ENCODE results near the gene SNX3. TPM values are rescaled to one million over a fixed set of nuclear protein-coding genes. Genes with fewer than 3 reads are reported as not detected.

SNX3 gene
- polyA plus RNA-seq, 1 donor from 2014 or later: 135 TPM

DNA sequence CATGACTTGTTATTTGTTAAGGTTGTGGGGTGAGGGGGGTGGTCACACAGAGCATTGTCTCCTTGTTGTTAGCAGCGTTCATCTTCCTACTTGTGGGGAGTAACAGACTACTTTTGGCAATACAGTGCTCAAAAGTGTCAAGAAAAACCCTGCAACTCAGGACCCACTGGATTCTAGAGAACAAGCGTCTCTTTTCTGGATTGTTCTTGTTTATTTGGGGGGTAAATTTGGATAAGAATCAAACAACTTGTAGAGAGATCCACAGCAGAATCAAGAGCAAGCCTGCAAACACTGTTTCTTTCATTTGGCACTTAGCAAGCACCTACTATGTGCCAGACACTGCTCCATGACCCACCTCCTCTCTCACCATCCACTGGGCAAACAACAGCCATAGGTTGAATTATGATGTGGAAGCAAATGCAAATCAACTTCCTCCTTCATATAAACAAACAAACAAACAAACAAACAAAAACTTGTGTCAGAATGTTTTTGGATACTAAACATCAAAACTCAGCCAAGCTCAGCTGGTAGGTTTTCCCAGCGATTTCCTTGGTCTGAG lies 99.0 kb downstream of the SNX3 start:
- no peaks in the 10 kb centered on the region for H3K36me3 ChIP-seq (ENCODE audit: insufficient read depth, low read length)
- no peak overlapping the region for H3K4me3 ChIP-seq (ENCODE audit: low read length)
- H4K20me1 ChIP-seq (ENCODE audit: insufficient read depth): no peaks in the 10 kb centered on the region
- no peaks in the 10 kb centered on the region for H3F3A ChIP-seq (ENCODE audit: insufficient read depth, low read length, poor library complexity, severe bottlenecking)
- no peaks in the 10 kb centered on the region for H3K9me3 ChIP-seq (ENCODE audit: low read length)
- peaks cover 100% of the 10 kb centered on the region for H3K27me3 ChIP-seq (ENCODE audit: insufficient read depth, low read depth, low read length)
- H2AFZ ChIP-seq (ENCODE audit: low read depth, low read length): no peak overlapping the region
- TF ChIP-seq, protein P1, sequence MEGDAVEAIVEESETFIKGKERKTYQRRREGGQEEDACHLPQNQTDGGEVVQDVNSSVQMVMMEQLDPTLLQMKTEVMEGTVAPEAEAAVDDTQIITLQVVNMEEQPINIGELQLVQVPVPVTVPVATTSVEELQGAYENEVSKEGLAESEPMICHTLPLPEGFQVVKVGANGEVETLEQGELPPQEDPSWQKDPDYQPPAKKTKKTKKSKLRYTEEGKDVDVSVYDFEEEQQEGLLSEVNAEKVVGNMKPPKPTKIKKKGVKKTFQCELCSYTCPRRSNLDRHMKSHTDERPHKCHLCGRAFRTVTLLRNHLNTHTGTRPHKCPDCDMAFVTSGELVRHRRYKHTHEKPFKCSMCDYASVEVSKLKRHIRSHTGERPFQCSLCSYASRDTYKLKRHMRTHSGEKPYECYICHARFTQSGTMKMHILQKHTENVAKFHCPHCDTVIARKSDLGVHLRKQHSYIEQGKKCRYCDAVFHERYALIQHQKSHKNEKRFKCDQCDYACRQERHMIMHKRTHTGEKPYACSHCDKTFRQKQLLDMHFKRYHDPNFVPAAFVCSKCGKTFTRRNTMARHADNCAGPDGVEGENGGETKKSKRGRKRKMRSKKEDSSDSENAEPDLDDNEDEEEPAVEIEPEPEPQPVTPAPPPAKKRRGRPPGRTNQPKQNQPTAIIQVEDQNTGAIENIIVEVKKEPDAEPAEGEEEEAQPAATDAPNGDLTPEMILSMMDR (IDR thresholded peaks at IDR 0.05; ENCODE audit: poor library complexity, severe bottlenecking): no peak
- TF ChIP-seq SMC3 (conservative IDR thresholded peaks at IDR 0.05; ENCODE audit: poor library complexity) (no peak), POLR2AphosphoS5 (IDR thresholded peaks at IDR 0.05) (no peak), RAD21 (conservative IDR thresholded peaks at IDR 0.05) (no peak), MXI1 (conservative IDR thresholded peaks at IDR 0.05; ENCODE audit: poor library complexity, severe bottlenecking) (no peak), TAF1 (IDR thresholded peaks at IDR 0.05; ENCODE audit: low read depth) (no peak), EZH2 (IDR thresholded peaks at IDR 0.05; ENCODE audit: borderline replicate concordance, insufficient read depth, low read length, poor library complexity, severe bottlenecking) (no peak)
- TF ChIP-seq, protein P2, sequence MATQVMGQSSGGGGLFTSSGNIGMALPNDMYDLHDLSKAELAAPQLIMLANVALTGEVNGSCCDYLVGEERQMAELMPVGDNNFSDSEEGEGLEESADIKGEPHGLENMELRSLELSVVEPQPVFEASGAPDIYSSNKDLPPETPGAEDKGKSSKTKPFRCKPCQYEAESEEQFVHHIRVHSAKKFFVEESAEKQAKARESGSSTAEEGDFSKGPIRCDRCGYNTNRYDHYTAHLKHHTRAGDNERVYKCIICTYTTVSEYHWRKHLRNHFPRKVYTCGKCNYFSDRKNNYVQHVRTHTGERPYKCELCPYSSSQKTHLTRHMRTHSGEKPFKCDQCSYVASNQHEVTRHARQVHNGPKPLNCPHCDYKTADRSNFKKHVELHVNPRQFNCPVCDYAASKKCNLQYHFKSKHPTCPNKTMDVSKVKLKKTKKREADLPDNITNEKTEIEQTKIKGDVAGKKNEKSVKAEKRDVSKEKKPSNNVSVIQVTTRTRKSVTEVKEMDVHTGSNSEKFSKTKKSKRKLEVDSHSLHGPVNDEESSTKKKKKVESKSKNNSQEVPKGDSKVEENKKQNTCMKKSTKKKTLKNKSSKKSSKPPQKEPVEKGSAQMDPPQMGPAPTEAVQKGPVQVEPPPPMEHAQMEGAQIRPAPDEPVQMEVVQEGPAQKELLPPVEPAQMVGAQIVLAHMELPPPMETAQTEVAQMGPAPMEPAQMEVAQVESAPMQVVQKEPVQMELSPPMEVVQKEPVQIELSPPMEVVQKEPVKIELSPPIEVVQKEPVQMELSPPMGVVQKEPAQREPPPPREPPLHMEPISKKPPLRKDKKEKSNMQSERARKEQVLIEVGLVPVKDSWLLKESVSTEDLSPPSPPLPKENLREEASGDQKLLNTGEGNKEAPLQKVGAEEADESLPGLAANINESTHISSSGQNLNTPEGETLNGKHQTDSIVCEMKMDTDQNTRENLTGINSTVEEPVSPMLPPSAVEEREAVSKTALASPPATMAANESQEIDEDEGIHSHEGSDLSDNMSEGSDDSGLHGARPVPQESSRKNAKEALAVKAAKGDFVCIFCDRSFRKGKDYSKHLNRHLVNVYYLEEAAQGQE (IDR thresholded peaks at IDR 0.05; ENCODE audit: borderline replicate concordance): no peak
- no peaks in the 10 kb centered on the region for H3K9me2 ChIP-seq (ENCODE audit: insufficient read depth, low read length)
- no peak overlapping the region for H3K4me2 ChIP-seq (ENCODE audit: low read length)
- H3K9ac ChIP-seq (ENCODE audit: low read length): no peak overlapping the region
- H3K79me2 ChIP-seq (replicated peaks; ENCODE audit: insufficient read depth, low read length): peaks cover 26% of the 10 kb centered on the region
- no peak overlapping the region for H3K27ac ChIP-seq (ENCODE audit: low read length)

Small RNAs within 50 kb of the gene (small RNA-seq; reads per million reads assigned to genes)
- gene RNA5SP212 (0 reads per million in 3 experiments), gene RNU6-1144P (0 to 8.1 (median 0.03) reads per million in 3 experiments), gene Z98742.2 (0 reads per million in 3 experiments)

Other genes with a start within 250 kb of the SNX3 start
- 54.7 and 59.9 TPM in 2 replicates for gene OSTM1, start 186.3 kb downstream of the SNX3 start, polyA plus RNA-seq
- gene NR2E1, start 95.0 kb downstream of the SNX3 start, polyA plus RNA-seq: 0.50 and 1.3 TPM in 2 replicates
- gene AFG1L, start 34.0 kb upstream of the SNX3 start, polyA plus RNA-seq: 3.3 and 4.5 TPM in 2 replicates